CD4-positive, alpha-beta T cell (primary cell): ENCODE measurements around the gene FARS2. TPM values are rescaled to one million over a fixed set of nuclear protein-coding genes. Genes with fewer than 3 reads are reported as not detected.

Experiments used
- ATAC-seq: fragments of 200-7000 bp; cut with Tn5 transposase; one replicate; pipeline ENCODE4 v1.10.0; 2022; ENCODE audit warnings: mild to moderate bottlenecking; ENCODE audit not compliant: poor library complexity
- CTCF ChIA-PET: fragments of 350-600 bp; sonication (Branson Sonifier 250); formaldehyde crosslinking; loops from one replicate; lab custom pipeline; 2021; ENCODE audit warnings: antibody characterized with exemption, inconsistent platforms; lab: Charles Lee
- POLR2A ChIA-PET: fragments of 350-600 bp; sonication (Branson Sonifier 250); formaldehyde crosslinking; loops from one replicate; lab custom pipeline; 2021; ENCODE audit warnings: antibody characterized with exemption, inconsistent platforms; lab: Charles Lee
- DNase-seq, 14 experiments: peaks; one replicate each; pipeline ENCODE4 v3.0.0-alpha.2; 2013 to 2020; ENCODE audit warnings: mixed read lengths in 2 of 14
- H3K27ac ChIP-seq, 2 donors: one replicate each; pipeline versions ENCODE4 v1.5.1 to v1.7.0; 2013; ENCODE audit warnings: low read length in 2 of 2, low read depth in 1 of 2, mild to moderate bottlenecking in 1 of 2
- H3K27me3 ChIP-seq, 2 experiments: 1 replicate in 1 of 2; 2 replicates in 1 of 2; pipeline versions ENCODE4 v1.6.1 to v1.7.0; 2013; ENCODE audit warnings: low read length in 2 of 2, control low read depth in 1 of 2, mild to moderate bottlenecking in 1 of 2, moderate library complexity in 1 of 2; ENCODE audit not compliant: insufficient read depth in 2 of 2, control insufficient read depth in 1 of 2
- H3K36me3 ChIP-seq: one replicate; pipeline ENCODE4 v1.6.1; 2013; ENCODE audit warnings: low read length, control low read depth; ENCODE audit not compliant: insufficient read depth
- H3K4me1 ChIP-seq: one replicate; pipeline ENCODE4 v1.6.1; 2013; ENCODE audit warnings: low read length, control low read depth; ENCODE audit not compliant: insufficient read depth
- H3K4me3 ChIP-seq: one replicate; pipeline ENCODE4 v1.5.1; 2013; ENCODE audit warnings: mild to moderate bottlenecking, low read length, moderate library complexity
- H3K9me3 ChIP-seq, 2 experiments: 1 replicate in 1 of 2; 2 replicates in 1 of 2; pipeline versions ENCODE4 v1.6.1 to v1.7.0; 2013; ENCODE audit warnings: low read length in 2 of 2, mild to moderate bottlenecking in 2 of 2, control low read depth in 1 of 2, moderate library complexity in 1 of 2; ENCODE audit not compliant: control insufficient read depth in 1 of 2, insufficient read depth in 1 of 2
- H3K27ac Mint-ChIP-seq: one replicate; pipeline ENCODE4 v1.8.0; 2020; ENCODE audit warnings: mixed read lengths
- H3K27me3 Mint-ChIP-seq: one replicate; pipeline ENCODE4 v1.8.0; 2021; ENCODE audit warnings: mixed read lengths
- H3K36me3 Mint-ChIP-seq: one replicate; pipeline ENCODE4 v1.8.0; 2021; ENCODE audit warnings: low read depth, mixed read lengths
- H3K4me1 Mint-ChIP-seq: one replicate; pipeline ENCODE4 v1.8.0; 2021; ENCODE audit warnings: low read depth, mixed read lengths
- H3K4me3 Mint-ChIP-seq: one replicate; pipeline ENCODE4 v1.8.0; 2020; ENCODE audit warnings: mild to moderate bottlenecking, mixed read lengths
- H3K9me3 Mint-ChIP-seq: one replicate; pipeline ENCODE4 v1.8.0; 2020; ENCODE audit warnings: mixed read lengths
- CTCF ChIP-seq: fragments of 200-600 bp; IDR thresholded peaks from one replicate; pipeline ENCODE4 v1.8.0; 2022; ENCODE audit warnings: antibody characterized with exemption, mild to moderate bottlenecking
- intact Hi-C, 2 experiments: fragments of 100-400 bp; cut with DNase I in 1 of 2; cut with micrococcal nuclease in 1 of 2; formaldehyde crosslinking; loops; one replicate each; pipeline versions ENCODE4 v1.15.1 to v1.9.0; 2023 to 2025; cut with DNase I, micrococcal nuclease
- total RNA-seq, 174 experiments: library from RNA in 2 of 174; stranded (reverse) in 2 of 174; gene quantifications; one replicate each; pipeline ENCODE4 v1.2.3 and lab custom pipeline; 2021 to 2026

FARS2 gene
- total RNA-seq, 2 experiments from 2014 or later, result 12.6 to 12.8 TPM

- TF ChIP-seq CTCF, result no peak
- no peaks in the 10 kb centered on the region for H3K27me3 Mint-ChIP-seq
- no peak overlapping the region for H3K4me3 ChIP-seq
- no peak overlapping the region for H3K27ac ChIP-seq
- ATAC-seq (no peak), DNase-seq (no peak)
- no peaks in the 10 kb centered on the region for H3K9me3 Mint-ChIP-seq
- H3K4me3 Mint-ChIP-seq, result no peak overlapping the region
- ChIA-PET CTCF (no interaction called here), POLR2A (no interaction called here)
- H3K27me3 ChIP-seq, result no peaks in the 10 kb centered on the region
- H3K9me3 ChIP-seq, result peaks cover 0 to 8% of the 10 kb centered on the region in 2 experiments
- H3K4me1 Mint-ChIP-seq, result no peaks in the 10 kb centered on the region
- H3K36me3 Mint-ChIP-seq, result peaks cover 9% of the 10 kb centered on the region
- no peaks in the 10 kb centered on the region for H3K4me1 ChIP-seq
- H3K27ac Mint-ChIP-seq, result no peak overlapping the region
- intact Hi-C loops, result no loop called here
- no peaks in the 10 kb centered on the region for H3K36me3 ChIP-seq
These were observed 519.7 kb downstream of the FARS2 start for GRCh38 chr6:5781019-5781418.

- ChIA-PET CTCF (no interaction called here), POLR2A (no interaction called here)
- Mint-ChIP-seq H3K4me1 (peaks cover 10% of the 10 kb centered on the region), H3K27ac (no peak overlapping the region), H3K4me3 (no peak overlapping the region), H3K9me3 (no peaks in the 10 kb centered on the region), H3K27me3 (no peaks in the 10 kb centered on the region), H3K36me3 (peaks cover 9% of the 10 kb centered on the region)
- intact Hi-C loops, result no loop called here
- Histone ChIP-seq H3K36me3 (no peaks in the 10 kb centered on the region), H3K4me3 (no peak overlapping the region), H3K27ac (no peak overlapping the region), H3K27me3 (no peaks in the 10 kb centered on the region), H3K4me1 (peaks cover 4% of the 10 kb centered on the region), H3K9me3 (peaks cover 0 to 8% of the 10 kb centered on the region in 2 experiments)
- no peak for TF ChIP-seq CTCF
- no peak for DNase-seq
- ATAC-seq, result no peak
These were observed 520.7 kb downstream of the FARS2 start for GRCh38 chr6:5781966-5782556.

- no peak for DNase-seq
- TF ChIP-seq CTCF, result no peak
- ChIA-PET CTCF (no interaction called here), POLR2A (no interaction called here)
- peaks cover 5% of the 10 kb centered on the region for H3K36me3 Mint-ChIP-seq
- Histone ChIP-seq H3K27me3 (no peaks in the 10 kb centered on the region), H3K9me3 (peaks cover 0 to 8% of the 10 kb centered on the region in 2 experiments), H3K27ac (no peak overlapping the region), H3K4me1 (peaks cover 4% of the 10 kb centered on the region), H3K36me3 (no peaks in the 10 kb centered on the region), H3K4me3 (no peak overlapping the region)
- intact Hi-C loops, result no loop called here
- H3K27ac Mint-ChIP-seq, result no peak overlapping the region
- no peaks in the 10 kb centered on the region for H3K9me3 Mint-ChIP-seq
- H3K4me1 Mint-ChIP-seq, result peaks cover 19% of the 10 kb centered on the region
- H3K27me3 Mint-ChIP-seq, result no peaks in the 10 kb centered on the region
- no peak for ATAC-seq
- no peak overlapping the region for H3K4me3 Mint-ChIP-seq
These were observed 521.7 kb downstream of the FARS2 start for GRCh38 chr6:5782783-5783547.
